K562 (cell line): Measurements from ENCODE around the gene QRICH1. TPM values are rescaled to one million over a fixed set of nuclear protein-coding genes. Genes with fewer than 3 reads are reported as not detected.

Experiments
- ATF1 ChIP-seq, 2 experiments: fragments of 450-650 bp in 1 of 2; IDR thresholded peaks; 2 replicates each; pipeline ENCODE4 v1.6.1; 2016; ENCODE audit warnings: missing compliant biosample characterization in 1 of 2, missing genetic modification characterization in 1 of 2
- BCL6 ChIP-seq: fragments of 250-450 bp; sonication (Bioruptor Pico); IDR thresholded peaks from 2 replicates; pipeline ENCODE4 v1.4.0; 2020
- CREB1 ChIP-seq, 2 experiments: sonication (generic) in 1 of 2; formaldehyde crosslinking in 1 of 2; IDR thresholded peaks; 2 replicates each; pipeline versions ENCODE4 v1.6.1 to v1.8.0; 2012 to 2022; ENCODE audit warnings: inconsistent platforms in 1 of 2, mild to moderate bottlenecking in 1 of 2, missing genetic modification reagents in 1 of 2, moderate library complexity in 1 of 2
- DACH1 ChIP-seq: fragments of 450-650 bp; IDR thresholded peaks from 2 replicates; pipeline ENCODE4 v1.6.1; 2018; ENCODE audit not compliant: partially characterized antibody
- E2F8 ChIP-seq: fragments of 450-650 bp; IDR thresholded peaks from 2 replicates; pipeline ENCODE4 v1.7.1; 2018; ENCODE audit warnings: mild to moderate bottlenecking, low read depth; ENCODE audit not compliant: partially characterized antibody
- ETS2 ChIP-seq: IDR thresholded peaks from 2 replicates; pipeline ENCODE4 v1.6.1; 2016; ENCODE audit warnings: borderline replicate concordance, missing genetic modification characterization, mild to moderate bottlenecking, moderate library complexity, missing compliant biosample characterization; ENCODE audit not compliant: poor library complexity, severe bottlenecking
- GMEB1 ChIP-seq: fragments of 250-450 bp; sonication (Bioruptor Pico); IDR thresholded peaks from 2 replicates; pipeline ENCODE4 v1.4.0; 2020; ENCODE audit warnings: mild to moderate bottlenecking
- HDAC8 ChIP-seq: fragments of 450-650 bp; IDR thresholded peaks from 2 replicates; pipeline ENCODE4 v1.6.1; 2016; ENCODE audit warnings: mild to moderate bottlenecking, missing genetic modification characterization, moderate library complexity, missing compliant biosample characterization
- HMGN3 ChIP-seq: IDR thresholded peaks from 2 replicates; pipeline ENCODE4 v1.6.1; 2011; ENCODE audit warnings: borderline replicate concordance, low read depth, mild to moderate bottlenecking, mixed read lengths, low read length; ENCODE audit not compliant: insufficient read length; ENCODE audit errors: extremely low read depth
- HNRNPLL ChIP-seq: fragments of 200-400 bp; formaldehyde crosslinking; IDR thresholded peaks from 2 replicates; pipeline ENCODE4 v1.6.1; 2017; ENCODE audit warnings: low read length, low read depth, mild to moderate bottlenecking; ENCODE audit not compliant: poor library complexity, severe bottlenecking
- MTA1 ChIP-seq: fragments of 450-650 bp; IDR thresholded peaks from 2 replicates; pipeline ENCODE4 v1.6.1; 2017; ENCODE audit warnings: borderline replicate concordance
- NR2C2 ChIP-seq, 2 experiments: fragments of 200-800 bp in 1 of 2; sonication (Bioruptor generic) in 1 of 2; sonication (generic) in 1 of 2; formaldehyde crosslinking in 1 of 2; IDR thresholded peaks; 2 replicates each; pipeline versions ENCODE4 v1.6.1 to v1.8.0; 2016 to 2022; ENCODE audit warnings: mild to moderate bottlenecking in 1 of 2, missing compliant biosample characterization in 1 of 2, missing genetic modification characterization in 1 of 2, missing genetic modification reagents in 1 of 2
- PML ChIP-seq: IDR thresholded peaks from 2 replicates; pipeline ENCODE4 v1.6.1; 2012; ENCODE audit warnings: low read length, inconsistent platforms
- STAG1 ChIP-seq: sonication (generic); formaldehyde crosslinking; IDR thresholded peaks from 2 replicates; pipeline ENCODE4 v1.5.0; 2020; ENCODE audit warnings: missing genetic modification reagents, borderline replicate concordance
- TBP ChIP-seq: optimal IDR thresholded peaks from 2 replicates; pipeline ENCODE3; 2011; ENCODE audit warnings: low read depth, low read length, improper control_type of control experiment
- ZBTB7A ChIP-seq: IDR thresholded peaks from 2 replicates; pipeline ENCODE4 v1.6.1; 2011; ENCODE audit warnings: low read depth, mild to moderate bottlenecking, low read length, moderate library complexity, borderline replicate concordance; ENCODE audit not compliant: control insufficient read depth
- ZNF197 ChIP-seq: fragments of 200-800 bp; sonication (Bioruptor generic); IDR thresholded peaks from 2 replicates; pipeline ENCODE4 v1.6.1; 2016; ENCODE audit warnings: low read depth, missing genetic modification characterization, missing compliant biosample characterization
- polyA plus RNA-seq, 8 experiments: library from polyadenylated mRNA; depleted of rRNA in 4 of 8; stranded (reverse) in 5 of 8; unstranded in 3 of 8; fragments of >200 nt; fragmentation: Nextera tagmentation in 2 of 8; fragmentation: Illumina TruSeq in 1 of 8; extraction: Ambion mirVana in 2 of 8; extraction: Trizol in 1 of 8; gene quantifications; 2 replicates each; pipeline versions ENCODE4 v1.2.1 to v1.2.3, GENCODE V29; 2011 to 2014; ENCODE audit warnings: inconsistent platforms in 1 of 8, missing spikeins in 1 of 8
- total RNA-seq, 7 experiments: library from RNA; depleted of rRNA in 6 of 7; stranded (reverse); fragments of >200 nt in 6 of 7; fragmentation: Illumina TruSeq in 2 of 7; extraction: Trizol in 2 of 7; gene quantifications; 2 replicates each; pipeline versions ENCODE4 v1.2.1 to v1.2.3, GENCODE V29; 2011 to 2021; ENCODE audit warnings: low replicate concordance in 1 of 7
- TF ChIP-seq, protein P1 (sequence below): sonication (generic); formaldehyde crosslinking; IDR thresholded peaks from 2 replicates; pipeline ENCODE4 v1.8.0; 2022; ENCODE audit warnings: mild to moderate bottlenecking, missing genetic modification reagents
- TF ChIP-seq, protein P2 (sequence below): fragments of 450-650 bp; conservative IDR thresholded peaks from 2 replicates; pipeline ENCODE4 v1.6.1; 2016; ENCODE audit warnings: missing genetic modification characterization, low read depth, mild to moderate bottlenecking, missing compliant biosample characterization, moderate library complexity

QRICH1 gene
- total and polyA plus RNA-seq, 9 of the 15 experiments (the other 6 are each of a cell fraction or from before 2014, with no cell fraction given): 20.1 to 99.2 (median 56.7) TPM

DNA sequence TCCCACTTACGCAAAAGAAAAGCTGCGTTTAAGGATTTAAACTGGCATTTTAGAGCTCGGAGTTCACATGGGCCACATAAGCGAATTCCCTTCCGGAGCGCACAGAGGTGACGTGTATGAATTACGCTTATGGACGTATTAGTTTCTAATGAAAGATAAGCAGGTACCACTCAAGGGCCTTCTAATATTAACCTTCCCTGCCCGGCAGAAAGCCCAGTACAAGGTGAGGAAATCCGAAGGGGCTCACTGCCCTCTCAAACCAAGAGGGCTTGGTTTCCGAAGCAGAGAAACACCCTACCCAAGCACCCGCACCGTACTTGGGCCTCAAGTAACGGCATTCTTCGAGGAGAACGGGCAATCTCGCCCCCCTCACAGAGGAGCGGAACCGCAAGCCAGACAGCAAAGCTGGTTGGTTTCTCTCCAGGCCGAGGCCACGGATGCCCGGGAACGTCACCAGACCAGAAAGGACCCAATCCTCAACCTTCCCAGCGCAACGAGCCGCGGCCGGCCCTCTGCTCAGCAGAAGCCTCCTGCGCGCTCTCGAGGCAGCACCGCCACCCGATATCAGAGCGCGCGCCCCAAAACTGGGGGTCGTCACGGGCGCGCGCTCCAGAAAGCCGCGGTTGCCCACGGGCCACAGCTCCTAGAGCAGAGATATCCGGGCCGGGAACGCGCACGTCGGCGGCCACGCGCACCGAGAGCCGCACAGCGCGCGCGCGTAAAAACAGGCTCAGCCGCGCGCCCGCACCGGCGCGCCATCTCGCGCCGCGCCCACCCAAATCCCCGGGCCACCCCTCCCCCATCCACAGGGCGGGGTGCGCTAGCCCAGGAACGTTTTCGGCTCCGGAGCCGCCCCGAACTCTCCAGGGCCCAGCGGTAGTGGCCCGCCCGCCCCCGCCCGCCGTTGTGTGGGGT lies 676 bp downstream of the QRICH1 start (continued):
- TF ChIP-seq HMGN3 (peak; percentile 47), TBP (peak; percentile 22), ZBTB7A (peak; percentile 91; the same call in 1 of the 2 replicates), ETS2 (tag) (no peak), CREB1 (IDR thresholded peaks at IDR 0.05) (peak; percentile 66), CREB1 (CRISPR knock-in tag; IDR thresholded peaks at IDR 0.05) (peak; percentile 74), HNRNPLL (peak; percentile 10), PML (0 out of 2 replicates have a peak, but pooled peaks have one; percentile 14), STAG1 (CRISPR knock-in tag) (0 out of 2 replicates have a peak, but pooled peaks have one; percentile 4), HDAC8 (no peak), MTA1 (peak; percentile 47; the same call in 1 of the 2 replicates), GMEB1 (CRISPR knock-in tag) (peak; percentile 83), ATF1 (CRISPR knock-in tag; IDR thresholded peaks at IDR 0.05) (no peak), ATF1 (tag; IDR thresholded peaks at IDR 0.05) (peak; percentile 79), BCL6 (CRISPR knock-in tag) (no peak), ZNF197 (CRISPR knock-in tag) (peak; percentile 79), NR2C2 (CRISPR knock-in tag; IDR thresholded peaks at IDR 0.05) (no peak), NR2C2 (tag; IDR thresholded peaks at IDR 0.05) (peak; percentile 73), E2F8 (peak; percentile 60), DACH1 (peak; percentile 87)
- TF ChIP-seq, protein P1, sequence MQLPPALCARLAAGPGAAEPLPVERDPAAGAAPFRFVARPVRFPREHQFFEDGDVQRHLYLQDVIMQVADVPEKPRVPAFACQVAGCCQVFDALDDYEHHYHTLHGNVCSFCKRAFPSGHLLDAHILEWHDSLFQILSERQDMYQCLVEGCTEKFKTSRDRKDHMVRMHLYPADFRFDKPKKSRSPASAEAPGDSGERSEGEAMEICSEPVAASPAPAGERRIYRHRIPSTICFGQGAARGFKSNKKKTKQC (CRISPR knock-in tag): 0 out of 2 replicates have a peak, but pooled peaks have one; percentile 32
- TF ChIP-seq, protein P2, sequence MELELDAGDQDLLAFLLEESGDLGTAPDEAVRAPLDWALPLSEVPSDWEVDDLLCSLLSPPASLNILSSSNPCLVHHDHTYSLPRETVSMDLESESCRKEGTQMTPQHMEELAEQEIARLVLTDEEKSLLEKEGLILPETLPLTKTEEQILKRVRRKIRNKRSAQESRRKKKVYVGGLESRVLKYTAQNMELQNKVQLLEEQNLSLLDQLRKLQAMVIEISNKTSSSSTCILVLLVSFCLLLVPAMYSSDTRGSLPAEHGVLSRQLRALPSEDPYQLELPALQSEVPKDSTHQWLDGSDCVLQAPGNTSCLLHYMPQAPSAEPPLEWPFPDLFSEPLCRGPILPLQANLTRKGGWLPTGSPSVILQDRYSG: peak; percentile 64; the same call in 1 of the 2 replicates
